OCI-LY3 (cell line): ENCODE data around the gene NOVA1.

Experiments used
- H2AFZ ChIP-seq: fragments of 200-600, 300-600 bp; shearing (Covaris generic); 2 replicates; pipeline ENCODE4 v1.6.0; 2014; ENCODE audit warnings: antibody characterized with exemption, low read depth, low read length
- H3K27ac ChIP-seq: fragments of 200-600, 300-600 bp; sonication (generic); 2 replicates; pipeline ENCODE4 v1.5.1; 2014; ENCODE audit warnings: mild to moderate bottlenecking, low read length, moderate library complexity, mixed read lengths
- H3K27me3 ChIP-seq: fragments of 200-600, 300-600 bp; sonication (generic); 2 replicates; pipeline ENCODE4 v1.6.1; 2014; ENCODE audit warnings: low read depth, low read length, mixed read lengths
- H3K36me3 ChIP-seq: fragments of 200-600, 300-600 bp; sonication (generic); replicated peaks from 2 replicates; pipeline ENCODE3; 2014; ENCODE audit warnings: low read depth, low read length, mixed read lengths
- H3K4me1 ChIP-seq: fragments of 300-600, 200-600 bp; sonication (generic); 2 replicates; pipeline ENCODE4 v1.6.1; 2014; ENCODE audit warnings: low read length, mixed read lengths
- H3K4me2 ChIP-seq: fragments of 200-600, 300-600 bp; sonication (generic); 2 replicates; pipeline ENCODE4 v1.6.1; 2014; ENCODE audit warnings: low read length, mixed read lengths
- H3K4me3 ChIP-seq: fragments of 300-600, 200-600 bp; sonication (generic); 2 replicates; pipeline ENCODE4 v1.5.1; 2014; ENCODE audit warnings: antibody characterized with exemption, mild to moderate bottlenecking, low read length, moderate library complexity
- H3K79me2 ChIP-seq: fragments of 300-600, 200-600 bp; shearing (Covaris generic); 2 replicates; pipeline ENCODE4 v1.6.1; 2014; ENCODE audit warnings: mild to moderate bottlenecking, low read length, mixed read lengths
- H3K9ac ChIP-seq: fragments of 300-600, 200-600 bp; shearing (Covaris generic); 2 replicates; pipeline ENCODE4 v1.6.0; 2014; ENCODE audit warnings: mild to moderate bottlenecking, low read length, moderate library complexity
- H3K9me3 ChIP-seq: fragments of 200-600, 300-600 bp; shearing (Covaris generic); 2 replicates; pipeline ENCODE4 v1.6.1; 2014; ENCODE audit warnings: low read length, mixed read lengths; ENCODE audit not compliant: insufficient read depth
- H4K20me1 ChIP-seq: fragments of 200-600, 300-600 bp; sonication (generic); 2 replicates; pipeline ENCODE4 v1.6.1; 2016; ENCODE audit warnings: low read length, mixed read lengths; ENCODE audit not compliant: insufficient read depth
- EZH2phosphoT487 ChIP-seq: fragments of 200-600 bp; shearing (Covaris generic); IDR thresholded peaks from 2 replicates; pipeline ENCODE4 v1.6.1; 2018; ENCODE audit warnings: antibody characterized with exemption, mixed run types, low read depth
- TF ChIP-seq, protein P1 (sequence below): fragments of 200-600, 300-600 bp; sonication (generic); IDR thresholded peaks from 2 replicates; pipeline ENCODE4 v1.5.1; 2014; ENCODE audit warnings: antibody characterized with exemption, low read length, low read depth

NOVA1 gene

DNA sequence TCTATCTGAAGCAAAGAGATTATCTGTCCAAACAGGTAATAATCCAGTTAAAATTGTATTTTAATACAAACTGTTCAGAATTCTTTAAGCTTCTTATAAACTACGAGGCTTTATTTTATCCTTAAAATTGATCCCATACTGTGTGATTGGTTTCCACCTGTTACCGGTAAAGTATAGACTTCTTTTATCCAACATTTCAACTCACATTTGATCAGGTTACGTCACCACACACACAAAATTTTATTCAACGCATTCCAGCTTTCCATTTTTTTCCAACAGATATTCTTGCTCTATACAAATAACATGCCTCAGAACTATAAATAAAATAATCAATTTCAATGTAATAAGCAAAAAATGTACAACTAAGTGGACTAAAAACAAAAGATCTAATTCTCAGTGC is 4.5 kb downstream of the NOVA1 start:
- Histone ChIP-seq H3K4me2 (no peak overlapping the region), H3K27me3 (no peaks in the 10 kb centered on the region), H3K4me1 (no peaks in the 10 kb centered on the region), H4K20me1 (no peaks in the 10 kb centered on the region), H3K36me3 (no peaks in the 10 kb centered on the region), H3K79me2 (no peaks in the 10 kb centered on the region), H3K27ac (no peak overlapping the region), H3K9me3 (no peaks in the 10 kb centered on the region; the same call in 1 of the 2 replicates), H2AFZ (no peak overlapping the region), H3K4me3 (no peak overlapping the region), H3K9ac (no peak overlapping the region)
- no peak for TF ChIP-seq EZH2phosphoT487
- TF ChIP-seq, protein P1, sequence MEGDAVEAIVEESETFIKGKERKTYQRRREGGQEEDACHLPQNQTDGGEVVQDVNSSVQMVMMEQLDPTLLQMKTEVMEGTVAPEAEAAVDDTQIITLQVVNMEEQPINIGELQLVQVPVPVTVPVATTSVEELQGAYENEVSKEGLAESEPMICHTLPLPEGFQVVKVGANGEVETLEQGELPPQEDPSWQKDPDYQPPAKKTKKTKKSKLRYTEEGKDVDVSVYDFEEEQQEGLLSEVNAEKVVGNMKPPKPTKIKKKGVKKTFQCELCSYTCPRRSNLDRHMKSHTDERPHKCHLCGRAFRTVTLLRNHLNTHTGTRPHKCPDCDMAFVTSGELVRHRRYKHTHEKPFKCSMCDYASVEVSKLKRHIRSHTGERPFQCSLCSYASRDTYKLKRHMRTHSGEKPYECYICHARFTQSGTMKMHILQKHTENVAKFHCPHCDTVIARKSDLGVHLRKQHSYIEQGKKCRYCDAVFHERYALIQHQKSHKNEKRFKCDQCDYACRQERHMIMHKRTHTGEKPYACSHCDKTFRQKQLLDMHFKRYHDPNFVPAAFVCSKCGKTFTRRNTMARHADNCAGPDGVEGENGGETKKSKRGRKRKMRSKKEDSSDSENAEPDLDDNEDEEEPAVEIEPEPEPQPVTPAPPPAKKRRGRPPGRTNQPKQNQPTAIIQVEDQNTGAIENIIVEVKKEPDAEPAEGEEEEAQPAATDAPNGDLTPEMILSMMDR: no peak

DNA sequence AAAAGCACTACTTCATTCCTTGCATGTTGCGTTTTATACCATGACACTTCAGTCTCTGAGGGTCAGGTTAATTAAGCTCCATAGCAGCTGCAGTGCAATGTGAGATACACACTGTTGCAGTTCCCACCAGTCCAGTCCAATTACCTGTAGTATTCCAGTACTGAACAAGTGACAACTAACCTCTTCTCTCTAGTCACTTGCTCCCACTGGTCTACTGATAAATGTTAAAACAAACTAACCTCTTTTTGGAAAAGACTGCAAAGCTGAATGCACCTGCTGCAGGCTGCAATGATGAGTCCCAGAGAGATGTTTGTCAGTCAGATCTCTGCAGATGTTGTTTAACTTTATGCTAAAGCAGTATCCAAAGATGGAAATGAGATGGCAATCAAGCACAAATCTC is 7.9 kb downstream of the NOVA1 start:
- no peaks in the 10 kb centered on the region for H3K36me3 ChIP-seq
- H2AFZ ChIP-seq: no peak overlapping the region

DNA sequence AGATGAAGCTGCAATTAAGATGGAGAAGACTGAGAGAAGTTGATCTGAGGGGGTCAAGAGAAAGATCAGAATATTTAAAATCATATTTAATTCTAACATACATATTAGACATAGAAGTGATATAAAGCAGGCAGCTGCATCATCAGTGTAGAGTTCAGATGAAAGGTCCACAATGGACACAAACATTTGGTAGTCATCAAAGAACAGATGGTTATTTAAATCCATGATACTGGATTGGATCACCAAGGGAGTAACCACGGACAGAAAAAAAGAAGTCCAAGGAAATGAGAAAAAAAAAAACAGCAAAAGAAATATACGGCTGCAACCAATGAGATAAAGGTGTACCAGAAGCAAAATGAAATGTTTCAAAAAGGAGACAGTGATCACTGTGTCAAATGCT is 20.1 kb downstream of the NOVA1 start:
- TF ChIP-seq, protein P1: no peak
- TF ChIP-seq EZH2phosphoT487: no peak
- H4K20me1 ChIP-seq: no peaks in the 10 kb centered on the region

More for the DNA sequence above, 7.9 kb downstream of the NOVA1 start:
- H3K27me3 ChIP-seq: no peaks in the 10 kb centered on the region
- H3K4me3 ChIP-seq: no peak overlapping the region
- H3K27ac ChIP-seq: no peak overlapping the region
- TF ChIP-seq EZH2phosphoT487: no peak
- TF ChIP-seq, protein P1: no peak
- H3K9me3 ChIP-seq: no peaks in the 10 kb centered on the region
- no peaks in the 10 kb centered on the region for H4K20me1 ChIP-seq
- H3K79me2 ChIP-seq: no peaks in the 10 kb centered on the region
- H3K9ac ChIP-seq: no peak overlapping the region
- no peaks in the 10 kb centered on the region for H3K4me1 ChIP-seq
- H3K4me2 ChIP-seq: no peak overlapping the region

DNA sequence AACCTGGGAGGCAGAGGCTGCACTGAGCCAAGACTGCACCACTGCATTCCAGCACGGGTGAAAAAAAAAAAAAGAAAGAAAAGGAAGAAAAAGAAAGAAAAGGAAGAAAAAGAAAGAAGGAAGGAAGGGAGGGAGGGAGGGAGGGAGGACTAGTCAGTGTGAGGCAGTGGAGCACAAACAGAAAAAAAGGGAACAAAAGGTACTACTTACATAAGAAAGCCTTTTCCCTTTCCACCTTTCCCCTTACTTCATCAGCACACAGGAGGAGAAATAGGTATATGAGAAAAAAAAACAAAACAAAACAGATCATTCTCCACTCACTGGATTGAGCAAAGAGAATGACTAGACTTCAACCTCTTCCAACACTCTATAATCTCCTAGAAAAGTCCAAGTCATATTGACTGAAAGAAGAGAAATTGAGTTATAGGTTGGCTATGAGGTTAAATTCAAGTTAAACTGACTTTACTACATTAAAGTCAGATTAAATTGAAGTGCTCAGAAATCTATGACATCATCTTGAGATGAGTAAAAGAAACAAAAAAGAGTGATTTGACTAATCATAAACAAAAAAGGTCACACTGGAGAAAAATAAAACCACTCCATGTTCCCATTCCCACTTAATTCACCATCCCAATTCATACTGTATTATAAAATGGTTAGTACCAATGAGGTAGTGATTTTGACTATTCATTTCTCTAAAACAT is 43.6 kb downstream of the NOVA1 start:
- Histone ChIP-seq H3K36me3 (no peaks in the 10 kb centered on the region), H3K4me3 (no peak overlapping the region), H3K79me2 (no peaks in the 10 kb centered on the region), H2AFZ (no peak overlapping the region), H3K4me2 (no peak overlapping the region), H3K9me3 (no peaks in the 10 kb centered on the region), H4K20me1 (no peaks in the 10 kb centered on the region), H3K9ac (no peak overlapping the region), H3K4me1 (no peaks in the 10 kb centered on the region), H3K27ac (no peak overlapping the region), H3K27me3 (no peaks in the 10 kb centered on the region)
- TF ChIP-seq, protein P1: no peak
- no peak for TF ChIP-seq EZH2phosphoT487

More for the DNA sequence above, 20.1 kb downstream of the NOVA1 start:
- no peaks in the 10 kb centered on the region for H3K9me3 ChIP-seq
- no peak overlapping the region for H3K4me3 ChIP-seq
- no peak overlapping the region for H2AFZ ChIP-seq
- no peaks in the 10 kb centered on the region for H3K36me3 ChIP-seq
- H3K27ac ChIP-seq: no peak overlapping the region
- H3K4me2 ChIP-seq: no peak overlapping the region
- no peaks in the 10 kb centered on the region for H3K4me1 ChIP-seq
- no peak overlapping the region for H3K9ac ChIP-seq
- H3K79me2 ChIP-seq: no peaks in the 10 kb centered on the region
- no peaks in the 10 kb centered on the region for H3K27me3 ChIP-seq
